HFFc6 (cell line): Measurements from ENCODE around the gene RSU1. TPM values are rescaled to one million over a fixed set of nuclear protein-coding genes. Genes with fewer than 3 reads are reported as not detected.

Source experiments
- DNase-seq: peaks from one replicate; pipeline ENCODE4 v3.0.0-alpha.2; 2018
- H3K27ac Mint-ChIP-seq: 2 replicates; pipeline ENCODE4 v1.8.0; 2020; ENCODE audit warnings: mild to moderate bottlenecking, mixed read lengths
- H3K27me3 Mint-ChIP-seq: 2 replicates; pipeline ENCODE4 v1.8.0; 2021; ENCODE audit warnings: mild to moderate bottlenecking, moderate library complexity, mixed read lengths; ENCODE audit not compliant: insufficient read depth
- H3K36me3 Mint-ChIP-seq: 2 replicates; pipeline ENCODE4 v1.8.0; 2021; ENCODE audit warnings: low read depth, mixed read lengths
- H3K4me1 Mint-ChIP-seq: 2 replicates; pipeline ENCODE4 v1.8.0; 2020; ENCODE audit warnings: low read depth, mixed read lengths
- H3K4me3 Mint-ChIP-seq: 2 replicates; pipeline ENCODE4 v1.8.0; 2020; ENCODE audit warnings: mild to moderate bottlenecking, moderate library complexity, mixed read lengths
- H3K9me3 Mint-ChIP-seq: 2 replicates; pipeline ENCODE4 v1.8.0; 2020; ENCODE audit warnings: mild to moderate bottlenecking, mixed read lengths
- CTCF ChIP-seq: fragments of 200-600 bp; sonication (generic); IDR thresholded peaks from 2 replicates; pipeline ENCODE4 v1.5.0; 2021; ENCODE audit warnings: antibody characterized with exemption, mild to moderate bottlenecking
- total RNA-seq, 6 experiments: library from RNA; stranded (reverse); fragmentation: NEBNext Ultra II Directional; extraction: Animal tissue kit (Norgen Biotek cat#: 25700); gene quantifications; 2 replicates in 1 of 6; 3 replicates in 5 of 6; pipeline ENCODE4 v1.2.3, GENCODE V29; 2021

The RSU1 gene
- total RNA-seq, 6 experiments from 2014 or later = 182 to 239 (median 205) TPM

GRCh38 chr10:16856567-16856966 lies 39.3 kb upstream of the RSU1 start:
- no peaks in the 10 kb centered on the region for H3K27me3 Mint-ChIP-seq
- H3K36me3 Mint-ChIP-seq = no peaks in the 10 kb centered on the region
- peaks cover 47% of the 10 kb centered on the region for H3K4me1 Mint-ChIP-seq
- no peak for DNase-seq
- peak overlapping the region; percentile 50 for H3K27ac Mint-ChIP-seq
- peak overlapping the region; percentile 32; the same call in 1 of the 2 replicates for H3K4me3 Mint-ChIP-seq
- no peaks in the 10 kb centered on the region for H3K9me3 Mint-ChIP-seq
- TF ChIP-seq CTCF = no peak

- TF ChIP-seq CTCF = no peak
- no peaks in the 10 kb centered on the region for H3K9me3 Mint-ChIP-seq
These were observed 38.9 kb upstream of the RSU1 start for GRCh38 chr10:16856092-16856491.

GRCh38 chr10:16854623-16855022 lies 37.4 kb upstream of the RSU1 start:
- peak; percentile 63 for DNase-seq
- no peak overlapping the region for H3K4me3 Mint-ChIP-seq

More at GRCh38 chr10:16856092-16856491, 38.9 kb upstream of the RSU1 start:
- peaks cover 47% of the 10 kb centered on the region for H3K4me1 Mint-ChIP-seq
- no peaks in the 10 kb centered on the region for H3K36me3 Mint-ChIP-seq
- peak overlapping the region; percentile 50; the same call in 1 of the 2 replicates for H3K27ac Mint-ChIP-seq
- H3K4me3 Mint-ChIP-seq = no peak overlapping the region
- no peak for DNase-seq
- no peaks in the 10 kb centered on the region for H3K27me3 Mint-ChIP-seq

GRCh38 chr10:16853809-16854208 lies 36.6 kb upstream of the RSU1 start:
- TF ChIP-seq CTCF = no peak
- Mint-ChIP-seq H3K27me3 (no peaks in the 10 kb centered on the region), H3K27ac (peak overlapping the region; percentile 21), H3K9me3 (no peaks in the 10 kb centered on the region), H3K4me1 (peaks cover 59% of the 10 kb centered on the region), H3K4me3 (no peak overlapping the region), H3K36me3 (no peaks in the 10 kb centered on the region)
- no peak for DNase-seq

More at GRCh38 chr10:16854623-16855022, 37.4 kb upstream of the RSU1 start:
- no peaks in the 10 kb centered on the region for H3K27me3 Mint-ChIP-seq
- no peaks in the 10 kb centered on the region for H3K36me3 Mint-ChIP-seq
- TF ChIP-seq CTCF = no peak
- peak overlapping the region; percentile 21 for H3K27ac Mint-ChIP-seq
- no peaks in the 10 kb centered on the region for H3K9me3 Mint-ChIP-seq
- peaks cover 51% of the 10 kb centered on the region for H3K4me1 Mint-ChIP-seq

- peak; percentile 59 for DNase-seq
- Mint-ChIP-seq H3K4me1 (peaks cover 65% of the 10 kb centered on the region), H3K9me3 (no peaks in the 10 kb centered on the region), H3K27me3 (no peaks in the 10 kb centered on the region), H3K36me3 (no peaks in the 10 kb centered on the region), H3K4me3 (no peak overlapping the region), H3K27ac (peak overlapping the region; percentile 27; the same call in 1 of the 2 replicates)
- peak; percentile 77 for TF ChIP-seq CTCF
These were observed 36.0 kb upstream of the RSU1 start for GRCh38 chr10:16853201-16853600.

GRCh38 chr10:16852624-16853023 lies 35.4 kb upstream of the RSU1 start:
- Mint-ChIP-seq H3K27me3 (no peaks in the 10 kb centered on the region), H3K36me3 (no peaks in the 10 kb centered on the region), H3K27ac (no peak overlapping the region), H3K4me3 (no peak overlapping the region), H3K9me3 (no peaks in the 10 kb centered on the region), H3K4me1 (peaks cover 71% of the 10 kb centered on the region)
- DNase-seq = no peak
- TF ChIP-seq CTCF = no peak
